ENCODE measurements around the gene CIB1.
"Not testable (repeated sequence)": the region's sequence is repeated elsewhere in the genome, so short reads cannot be mapped to it uniquely, and the experiment has no call there.

Gene CIB1

DNA sequence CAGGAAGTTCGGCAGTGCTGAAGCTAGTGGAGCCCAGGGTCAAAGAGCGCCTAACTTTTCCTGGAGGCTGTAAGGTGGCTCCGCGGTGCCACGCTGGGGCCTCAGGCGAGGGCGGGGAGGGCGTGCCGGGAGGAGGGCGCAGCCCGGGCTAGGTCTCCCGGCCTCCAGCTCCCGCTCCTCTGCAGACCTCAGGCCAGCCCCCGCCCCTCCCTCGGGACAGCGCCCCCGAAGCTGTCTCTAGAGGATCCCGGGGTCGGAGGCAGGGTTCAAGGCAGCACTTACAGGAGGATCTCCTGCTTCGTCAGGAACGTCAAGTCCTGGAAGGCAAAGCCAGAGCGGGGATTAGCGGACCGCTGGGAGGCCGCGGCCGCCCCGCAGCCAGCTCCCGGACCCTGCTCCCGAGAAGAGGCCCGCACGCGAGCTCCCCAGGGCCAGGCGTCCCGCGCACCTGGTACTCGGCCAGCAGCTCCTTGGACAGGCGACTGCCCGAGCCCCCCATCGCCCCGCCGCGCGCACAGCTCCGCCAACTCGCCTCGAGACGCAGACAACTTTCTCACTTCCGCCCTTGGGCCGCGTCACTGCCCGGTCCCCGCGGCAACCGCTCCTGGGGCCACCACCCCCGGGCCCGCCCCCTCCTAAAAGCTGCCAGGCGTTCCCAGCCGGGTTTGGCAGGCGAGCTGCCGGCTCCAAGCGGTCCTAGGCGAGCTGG is at the start of gene CIB1:
Gene CIB1, minus strand, starts transcription at position 555 of the 709 bp plus-strand sequence. Its CDS starts 56 bp downstream, at position 499.
- DNase-seq: peak; percentile 99

DNA sequence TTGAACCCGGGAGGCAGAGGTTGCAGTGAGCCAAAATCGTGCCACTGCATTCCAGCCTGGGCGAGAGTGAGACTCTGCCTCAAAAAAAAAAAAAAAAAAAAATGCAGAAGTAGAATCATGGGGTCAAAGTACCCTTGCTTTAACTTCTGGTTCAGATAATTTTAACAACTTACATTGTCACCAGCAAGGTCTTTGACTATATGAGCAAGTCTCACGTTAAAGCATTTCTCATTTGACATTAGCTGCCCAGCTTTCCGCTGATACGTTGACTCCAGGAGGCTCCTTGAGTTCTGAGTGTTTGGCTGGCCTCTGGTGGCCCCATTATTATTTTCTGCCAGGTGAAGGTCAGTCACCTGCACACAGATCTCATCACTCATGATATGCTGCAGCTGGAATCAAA is 47.9 kb upstream of the CIB1 start:
- DNase-seq: not testable (repeated sequence)

DNA sequence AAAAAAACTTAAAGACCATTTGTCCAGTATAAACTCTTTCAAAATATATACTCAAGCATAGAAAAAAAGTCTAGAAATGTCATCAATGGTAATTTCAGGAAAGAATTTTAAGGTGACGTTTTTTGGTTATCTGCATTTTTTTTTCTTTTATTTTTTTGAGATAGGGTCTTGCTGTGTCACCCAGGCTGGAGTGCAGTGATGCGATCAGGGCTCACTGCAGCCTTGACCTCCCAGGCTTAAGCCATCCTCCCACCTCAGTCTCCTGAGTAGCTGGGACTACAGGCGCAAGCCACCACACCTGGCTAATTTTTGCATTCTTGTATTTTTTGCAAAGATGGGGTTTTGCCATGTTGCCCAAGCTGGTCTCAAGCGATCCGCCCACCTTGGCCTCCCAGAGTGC is 47.0 kb upstream of the CIB1 start:
- DNase-seq: not testable (repeated sequence)

DNA sequence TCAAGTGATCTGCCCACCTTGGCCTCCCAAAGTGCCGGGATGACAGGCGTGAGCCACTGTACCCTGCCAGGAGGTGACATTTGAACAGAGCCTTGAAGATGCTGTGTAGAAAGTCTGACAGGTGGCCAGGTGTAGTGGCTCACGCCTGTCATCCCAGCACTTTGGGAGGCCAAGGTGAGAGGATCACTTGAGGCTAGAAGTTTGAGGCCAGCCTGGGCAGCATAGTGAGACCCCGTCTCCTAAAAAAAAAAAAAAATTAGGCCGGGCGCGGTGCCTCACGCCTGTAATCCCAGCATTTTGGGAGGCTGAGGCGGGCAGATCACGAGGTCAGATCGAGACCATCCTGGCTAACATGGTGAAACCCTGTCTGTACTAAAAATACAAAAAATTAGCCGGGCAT is 44.7 kb upstream of the CIB1 start:
- peak; percentile 22 for DNase-seq

DNA sequence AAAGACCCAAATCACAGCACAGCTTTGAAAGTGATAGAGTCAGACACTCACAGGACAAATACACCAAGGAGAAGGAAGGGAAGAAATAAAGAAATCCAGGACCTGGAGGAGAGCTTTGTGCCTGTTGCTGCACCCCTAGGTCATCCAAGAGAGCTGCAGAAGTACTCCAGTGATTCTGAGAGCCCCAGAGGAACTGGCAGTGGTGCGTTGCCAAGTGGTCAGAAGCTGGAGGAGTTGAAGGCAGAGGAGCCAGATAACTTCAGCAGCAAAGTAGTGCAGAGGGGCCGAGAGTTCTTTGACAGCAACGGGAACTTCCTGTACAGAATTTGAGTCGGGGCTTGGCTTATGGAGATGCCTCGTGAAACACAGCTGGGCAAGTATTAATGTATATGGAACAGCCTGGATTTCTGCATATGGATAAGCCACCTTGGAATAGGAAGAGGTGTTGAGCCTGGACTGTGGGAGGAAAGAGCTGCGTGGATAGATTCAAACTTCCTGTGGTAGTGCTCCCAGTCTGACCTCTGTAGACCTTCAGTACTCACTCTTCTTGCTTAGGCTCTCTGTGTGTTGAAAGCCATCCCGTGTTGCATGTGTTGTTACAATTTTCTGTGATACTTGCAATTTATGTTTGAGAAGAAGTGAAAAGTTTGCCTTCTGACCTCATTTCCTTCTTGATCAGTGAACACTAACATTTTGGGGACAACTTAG is 37.9 kb upstream of the CIB1 start:
- no peak for DNase-seq

- no peak for DNase-seq
Observed at GRCh38 chr15:90270502-90271150, 36.9 kb upstream of the CIB1 start.

- DNase-seq: no peak
Observed at GRCh38 chr15:90268415-90268814, 34.7 kb upstream of the CIB1 start.

DNA sequence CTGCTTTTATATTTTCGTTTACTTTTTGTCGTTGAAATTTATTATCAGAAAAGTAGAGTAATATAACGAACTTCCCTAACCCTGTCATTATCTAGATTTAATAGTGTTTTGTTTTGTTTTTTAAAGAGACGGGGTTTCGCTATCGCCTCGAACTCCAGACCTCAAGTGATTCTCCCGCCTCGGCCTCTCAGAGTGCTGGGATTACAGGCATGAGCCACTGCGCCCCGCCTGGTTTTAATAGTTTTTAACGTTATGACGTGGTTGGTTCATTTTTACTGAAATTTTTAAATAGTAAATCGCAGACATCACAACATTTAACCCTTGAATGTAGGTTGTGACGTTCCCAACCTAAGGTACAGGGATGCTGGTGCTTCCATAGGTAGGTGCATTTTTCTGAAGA is 32.7 kb upstream of the CIB1 start:
- DNase-seq: peak; percentile 70

DNA sequence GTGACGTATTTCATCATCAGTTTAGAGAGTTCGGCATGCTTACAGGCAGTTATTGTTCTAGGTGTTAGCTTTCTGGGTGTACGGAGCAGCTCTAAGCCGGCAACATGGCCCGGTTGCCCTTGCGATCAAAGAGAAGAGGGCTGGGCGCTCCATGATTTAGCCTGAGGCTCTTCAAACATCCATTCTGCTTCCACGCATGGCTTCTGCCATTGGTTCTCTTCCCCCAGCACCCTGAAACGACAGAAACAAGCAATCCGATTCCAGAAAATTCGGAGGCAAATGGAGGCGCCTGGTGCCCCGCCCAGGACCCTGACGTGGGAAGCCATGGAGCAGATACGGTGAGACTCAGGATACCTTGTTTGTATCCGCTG is 32.3 kb upstream of the CIB1 start:
- peak; percentile 85 for DNase-seq

DNA sequence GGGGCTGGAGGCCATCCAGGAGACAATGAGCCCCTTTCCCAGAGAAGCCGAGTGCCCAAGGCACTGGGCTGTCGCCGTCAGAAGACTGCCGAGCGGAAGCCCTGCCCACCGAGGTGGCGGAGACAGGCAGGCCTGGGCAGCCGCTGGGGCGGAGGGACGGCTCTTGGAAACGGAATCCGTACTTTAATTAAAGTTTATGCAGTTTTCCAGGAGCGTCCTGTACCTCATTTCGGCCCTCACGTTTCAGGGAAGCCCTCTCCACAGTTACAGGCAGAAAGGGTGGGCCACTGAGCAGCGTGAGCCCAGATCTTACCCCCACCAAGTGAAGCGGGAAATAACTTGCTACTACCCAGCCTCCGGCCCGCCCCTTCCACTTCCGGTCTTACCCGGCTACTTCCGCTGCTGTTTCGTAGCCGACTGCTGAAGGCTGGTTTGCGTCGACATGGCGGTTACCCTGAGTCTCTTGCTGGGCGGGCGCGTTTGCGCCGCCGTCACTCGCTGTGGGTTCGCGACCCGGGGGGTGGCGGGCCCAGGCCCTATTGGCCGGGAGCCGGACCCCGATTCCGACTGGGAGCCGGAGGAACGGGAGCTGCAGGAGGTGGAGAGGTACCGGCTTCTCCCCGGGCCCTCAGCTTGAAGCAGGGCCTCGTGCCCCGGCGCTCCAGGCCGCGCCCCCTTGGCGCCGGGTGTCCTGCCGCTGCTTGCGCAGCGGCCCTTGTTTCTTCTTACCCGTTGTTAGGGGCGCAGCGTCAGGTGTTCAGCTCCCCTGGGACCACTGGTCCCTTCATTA is 31.7 kb upstream of the CIB1 start, which contains the start of gene NGRN:
Gene NGRN, plus strand, starts transcription at position 402 of the 790 bp plus-strand sequence. Its CDS starts 41 bp downstream, at position 443.
- DNase-seq: peak; percentile 97

DNA sequence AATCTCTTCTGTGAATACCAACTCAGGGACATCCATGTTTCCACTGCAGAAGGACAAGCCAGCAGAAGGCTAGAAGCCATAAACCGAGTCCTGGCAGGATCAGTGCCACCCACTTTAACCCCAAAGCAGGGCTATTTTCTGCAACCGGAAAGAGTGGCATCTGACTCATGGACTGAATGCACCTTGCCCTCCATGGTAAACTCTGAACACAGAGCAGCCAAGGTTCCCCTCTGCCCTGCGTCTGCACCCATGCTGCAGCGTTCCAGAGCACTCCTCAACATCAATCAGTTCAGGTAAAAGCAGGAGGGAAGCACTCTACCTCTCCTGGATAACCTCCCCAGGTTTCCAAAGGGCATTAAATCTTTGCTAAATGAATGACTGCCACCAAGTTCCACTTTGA is 30.9 kb upstream of the CIB1 start:
- DNase-seq: peak; percentile 72

DNA sequence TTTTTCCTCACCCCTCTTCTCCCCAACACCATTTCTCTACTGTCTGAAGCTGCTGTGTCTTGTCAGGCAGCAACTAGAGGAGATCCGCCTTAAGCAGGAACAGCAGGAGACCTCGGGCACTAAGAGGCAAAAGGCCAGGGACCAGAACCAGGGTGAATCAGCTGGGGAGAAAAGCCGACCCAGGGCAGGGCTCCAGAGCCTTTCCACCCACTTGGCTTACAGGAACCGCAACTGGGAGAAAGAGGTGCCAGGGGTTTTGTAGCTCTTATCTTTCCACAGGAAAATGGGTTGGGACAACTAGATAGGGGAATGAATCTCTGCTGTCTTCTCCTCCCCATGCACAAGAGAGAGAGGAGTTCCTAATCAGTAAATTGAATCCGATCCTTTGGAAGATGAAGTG is 28.7 kb upstream of the CIB1 start:
- DNase-seq: no peak

- DNase-seq: no peak
Observed at GRCh38 chr15:90261811-90262210, 28.1 kb upstream of the CIB1 start.

- not testable (repeated sequence) for DNase-seq
Observed at GRCh38 chr15:90260731-90261130, 27.0 kb upstream of the CIB1 start.

GRCh38 chr15:90259524-90259923 is 25.8 kb upstream of the CIB1 start:
- DNase-seq: no peak

DNA sequence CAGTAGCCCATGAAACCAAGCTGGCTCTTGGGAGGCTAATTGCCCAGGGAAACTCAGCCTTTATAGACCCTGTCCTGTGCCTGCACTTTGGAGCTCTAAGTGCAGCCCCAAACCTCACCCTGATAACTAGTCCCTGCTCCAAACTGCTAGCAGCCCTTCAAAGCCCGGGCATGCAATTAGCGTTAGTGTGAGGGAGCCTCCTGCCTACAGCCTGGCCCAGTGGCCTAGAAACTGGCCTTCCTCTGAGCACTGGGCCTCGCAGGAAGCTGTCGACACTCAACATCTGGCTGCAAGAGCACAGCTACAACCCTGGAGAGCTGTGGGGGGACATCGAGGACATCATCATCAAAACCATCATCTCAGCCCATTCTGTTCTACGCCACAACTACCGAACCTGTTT is 24.0 kb upstream of the CIB1 start:
- DNase-seq: no peak

DNA sequence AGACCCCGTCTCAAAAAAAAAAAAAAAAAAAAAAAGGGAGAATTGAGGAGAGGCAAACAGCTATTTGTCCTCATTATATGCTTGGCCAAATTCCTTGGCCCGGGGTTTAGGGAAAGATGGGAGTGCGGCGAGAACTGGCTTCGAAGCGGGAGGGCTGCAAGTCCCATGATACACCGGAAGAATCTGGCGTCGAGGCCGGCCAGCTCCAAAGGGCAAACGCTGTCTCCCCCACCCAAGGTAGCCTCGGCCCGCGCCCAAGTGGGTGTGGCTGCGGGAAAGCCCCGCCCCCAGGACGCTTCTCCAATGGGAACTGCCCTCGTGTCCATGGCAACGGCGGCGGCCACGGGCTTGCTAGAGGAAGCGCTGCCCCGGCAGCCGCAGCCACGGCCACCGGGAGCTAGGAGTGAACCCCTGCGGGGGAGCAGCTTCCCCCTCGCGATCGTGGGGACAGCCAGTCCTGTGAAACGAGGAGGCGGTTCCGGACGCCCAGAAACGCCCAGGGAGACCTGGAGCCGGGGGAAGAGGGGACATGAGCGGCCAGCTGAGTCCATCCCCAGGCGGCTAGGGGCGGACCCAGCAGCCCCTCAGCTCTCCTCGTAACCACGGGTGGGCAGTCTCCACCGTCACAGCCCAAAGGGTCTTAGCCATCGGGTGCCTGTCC is 15.6 kb upstream of the CIB1 start, which contains the start of gene TTLL13:
Gene TTLL13, plus strand, starts transcription at position 354 of the 661 bp plus-strand sequence. CDS start 1,075 bp downstream, outside the sequence.
- DNase-seq: peak; percentile 93

DNA sequence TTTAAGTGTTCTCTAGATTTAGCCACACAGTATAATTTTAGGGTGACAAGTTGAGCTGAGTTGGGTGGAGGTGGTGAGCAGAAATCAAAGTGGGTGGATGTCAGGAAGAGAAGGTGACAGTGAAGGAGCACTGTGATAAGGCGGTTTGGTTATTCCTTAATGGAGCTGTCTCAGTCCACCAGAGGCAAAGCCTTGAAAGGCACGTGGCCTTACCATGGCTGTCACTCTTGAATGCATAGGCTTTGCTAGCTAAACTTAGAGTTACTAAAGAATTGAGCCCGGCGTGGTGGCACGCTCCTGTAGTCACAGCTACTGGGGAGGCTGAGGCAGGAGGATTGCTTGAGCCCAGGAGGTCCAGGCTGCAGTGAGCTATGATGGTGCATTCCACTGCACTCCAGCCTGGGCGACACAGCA is 15.1 kb upstream of the CIB1 start:
- no peak for DNase-seq

DNA sequence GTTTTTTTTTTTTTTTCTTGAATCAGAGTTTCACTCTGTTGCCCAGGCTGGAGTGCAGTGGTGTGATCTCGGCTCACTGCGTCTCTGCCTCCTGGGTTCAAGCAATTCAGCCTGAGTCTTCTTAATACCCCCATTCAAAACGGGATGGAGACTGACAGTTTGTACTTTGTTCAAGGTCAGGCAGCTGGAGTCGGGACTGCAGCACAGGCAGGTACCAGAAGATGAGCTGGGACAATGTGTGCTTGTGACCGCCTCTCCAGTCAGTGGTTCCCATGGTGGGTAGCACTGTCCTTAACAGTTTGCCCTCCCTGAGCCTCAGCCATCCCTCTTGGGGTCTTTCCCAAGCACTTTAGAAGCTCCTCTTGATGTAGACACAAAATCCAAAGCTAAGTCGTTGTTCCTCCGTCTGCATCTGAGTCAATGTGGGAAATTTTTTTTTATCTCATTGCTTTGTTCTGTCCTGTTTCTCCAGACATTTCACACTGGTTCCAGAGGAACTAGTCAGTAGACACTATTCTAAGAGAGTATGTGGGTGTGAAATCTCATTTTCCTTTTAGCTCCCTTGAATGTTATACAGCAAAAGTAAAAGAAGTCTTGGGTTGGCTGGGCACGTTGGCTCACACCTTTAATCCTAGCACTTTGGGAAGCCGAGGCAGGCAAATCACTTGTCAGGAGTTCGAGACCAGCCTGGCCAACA is 10.3 kb upstream of the CIB1 start:
- DNase-seq: no peak

- DNase-seq: no peak
Observed at GRCh38 chr15:90241343-90242192, 7.8 kb upstream of the CIB1 start.

- no peak for DNase-seq
Observed at GRCh38 chr15:90240856-90241255, 7.1 kb upstream of the CIB1 start.
